Tibial nerve (tissue), 3 donors: ENCODE results near the gene EBI3.

ENCODE experiments used
- CTCF ChIP-seq, 5 experiments: fragments of 200-600 bp in 3 of 5; fragments of 450-650 bp in 2 of 5; sonication (generic) in 3 of 5; IDR thresholded peaks; one replicate each; pipeline ENCODE4 v1.5.1; 2016 to 2019; ENCODE audit warnings: antibody characterized with exemption in 5 of 5, mild to moderate bottlenecking in 3 of 5, moderate library complexity in 2 of 5
- POLR2A ChIP-seq, 2 donors: fragments of 450-650 bp; IDR thresholded peaks; one replicate each; pipeline ENCODE4 v1.6.1; 2017; ENCODE audit warnings: antibody characterized with exemption in 2 of 2, mild to moderate bottlenecking in 2 of 2, moderate library complexity in 2 of 2

- TF ChIP-seq CTCF (IDR thresholded peaks at IDR 0.05) (no peak), POLR2A (IDR thresholded peaks at IDR 0.05) (no peak)
Measured at GRCh38 chr19:4224470-4224869, 4.9 kb upstream of the EBI3 start.
